Neuronal stem cell (in vitro differentiated cells): ENCODE results near the gene ST6GALNAC3.

ENCODE experiments used
- DNase-seq: peaks from one replicate; pipeline ENCODE4 v3.0.0-alpha.2; 2013; ENCODE audit warnings: low spot score
- H2AFZ ChIP-seq: one replicate; pipeline ENCODE4 v1.6.1; 2013; ENCODE audit warnings: mild to moderate bottlenecking, low read length, inconsistent platforms
- H2AK5ac ChIP-seq: 2 replicates; pipeline ENCODE4 v1.6.1; 2013; ENCODE audit warnings: low read depth, mild to moderate bottlenecking, inconsistent platforms, low read length, moderate library complexity, mixed read lengths
- H2BK120ac ChIP-seq: 2 replicates; pipeline ENCODE4 v1.6.1; 2013; ENCODE audit warnings: low read depth, mild to moderate bottlenecking, inconsistent platforms, low read length, moderate library complexity, mixed read lengths
- H2BK12ac ChIP-seq: one replicate; pipeline ENCODE4 v1.6.1; 2013; ENCODE audit warnings: low read length, inconsistent platforms
- H2BK15ac ChIP-seq: 2 replicates; pipeline ENCODE4 v1.6.1; 2013; ENCODE audit warnings: mild to moderate bottlenecking, low read length, inconsistent platforms, mixed read lengths
- H2BK5ac ChIP-seq: one replicate; pipeline ENCODE4 v1.6.1; 2013; ENCODE audit warnings: inconsistent platforms, mild to moderate bottlenecking, low read length, moderate library complexity
- H3K14ac ChIP-seq: one replicate; pipeline ENCODE4 v1.6.1; 2013; ENCODE audit warnings: low read length, inconsistent platforms
- H3K18ac ChIP-seq: 2 replicates; pipeline ENCODE4 v1.6.1; 2013; ENCODE audit warnings: low read length, inconsistent platforms
- H3K23ac ChIP-seq: 2 replicates; pipeline ENCODE4 v1.6.1; 2013; ENCODE audit warnings: low read depth, mild to moderate bottlenecking, mixed read lengths, low read length, inconsistent platforms; ENCODE audit not compliant: poor library complexity
- H3K27ac ChIP-seq: replicated peaks from 3 replicates; pipeline ENCODE4 v1.5.1; 2013; ENCODE audit warnings: low read length, inconsistent platforms
- H3K27me3 ChIP-seq, 3 experiments: 2 replicates each; pipeline ENCODE4 v1.6.1; 2013; ENCODE audit warnings: low read length in 3 of 3, mild to moderate bottlenecking in 2 of 3, inconsistent platforms in 1 of 3, low read depth in 1 of 3, mixed read lengths in 1 of 3, moderate library complexity in 1 of 3; ENCODE audit not compliant: control insufficient read depth in 3 of 3, insufficient read depth in 3 of 3
- H3K36me3 ChIP-seq, 2 donors: replicated peaks in 1 of 2; 2 replicates each; pipeline ENCODE4 v1.6.1; 2013; ENCODE audit warnings: low read length in 2 of 2; ENCODE audit not compliant: control insufficient read depth in 2 of 2, insufficient read depth in 2 of 2
- H3K4ac ChIP-seq: 2 replicates; pipeline ENCODE4 v1.6.1; 2013; ENCODE audit warnings: inconsistent platforms, mild to moderate bottlenecking, low read length, moderate library complexity
- H3K4me1 ChIP-seq, 2 donors: 1 replicate in 1 of 2; 2 replicates in 1 of 2; pipeline ENCODE4 v1.6.1; 2013; ENCODE audit warnings: low read length in 2 of 2, low read depth in 1 of 2; ENCODE audit not compliant: control insufficient read depth in 2 of 2, insufficient read depth in 1 of 2
- H3K4me2 ChIP-seq: one replicate; pipeline ENCODE4 v1.6.1; 2013; ENCODE audit warnings: mild to moderate bottlenecking, low read length, inconsistent platforms; ENCODE audit not compliant: insufficient read depth, poor library complexity, severe bottlenecking
- H3K4me3 ChIP-seq, 2 donors: 2 replicates each; pipeline ENCODE4 v1.5.1; 2013; ENCODE audit warnings: low read length in 2 of 2, mild to moderate bottlenecking in 2 of 2, inconsistent platforms in 1 of 2, moderate library complexity in 1 of 2
- H3K79me1 ChIP-seq: one replicate; pipeline ENCODE4 v1.6.1; 2013; ENCODE audit warnings: low read depth, mild to moderate bottlenecking, inconsistent platforms, low read length, moderate library complexity
- H3K9ac ChIP-seq: one replicate; pipeline ENCODE4 v1.6.1; 2013; ENCODE audit warnings: mild to moderate bottlenecking, low read depth, low read length, inconsistent platforms; ENCODE audit not compliant: poor library complexity
- H3K9me3 ChIP-seq, 2 donors: replicated peaks in 1 of 2; 2 replicates each; pipeline versions ENCODE3 to v1.6.1; 2013; ENCODE audit warnings: low read length in 2 of 2, mild to moderate bottlenecking in 2 of 2, inconsistent platforms in 1 of 2, low read depth in 1 of 2, mixed read lengths in 1 of 2, moderate library complexity in 1 of 2; ENCODE audit not compliant: control insufficient read depth in 2 of 2, insufficient read depth in 1 of 2
- H4K8ac ChIP-seq: one replicate; pipeline ENCODE4 v1.6.1; 2013; ENCODE audit warnings: low read depth, mild to moderate bottlenecking, inconsistent platforms, low read length, moderate library complexity
- H4K91ac ChIP-seq: one replicate; pipeline ENCODE4 v1.6.1; 2013; ENCODE audit warnings: low read length, low read depth, mild to moderate bottlenecking, inconsistent platforms; ENCODE audit not compliant: poor library complexity
- WGBS, 2 donors: extraction: QIAGEN DNeasy Blood & Tissue Kit; methylation state at CpG; one replicate each; pipeline ENCODE4 v1.1.7; 2013; ENCODE audit warnings: missing lambda C conversion rate in 2 of 2, mixed read lengths in 1 of 2; ENCODE audit not compliant: insufficient read length in 2 of 2, insufficient replicate concordance in 1 of 2; ENCODE audit errors: extremely low coverage in 2 of 2; 5-methylcytosine and 5-hydroxymethylcytosine counted together

The ST6GALNAC3 gene

DNA sequence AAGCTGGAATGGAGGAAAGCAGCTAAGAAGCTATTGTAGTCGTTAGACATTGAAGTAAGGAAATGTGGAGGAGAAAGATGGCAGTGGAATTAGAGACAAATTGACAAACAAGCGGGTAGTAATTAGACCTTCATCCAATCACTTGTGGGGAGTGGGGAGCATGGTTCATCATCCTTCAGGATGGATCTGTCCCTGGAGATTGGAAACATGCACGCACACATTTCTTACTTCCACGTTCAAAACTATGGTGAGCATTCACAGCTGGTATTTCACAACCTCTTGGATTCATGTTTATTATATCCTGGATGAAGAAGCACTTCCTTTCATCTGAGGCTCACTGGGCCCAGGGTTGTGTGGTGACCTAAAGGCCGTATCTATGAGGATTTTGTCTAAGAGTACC, 188.1 kb downstream of the ST6GALNAC3 start:
- Histone ChIP-seq H3K14ac (no peak overlapping the region), H3K36me3 (no peaks in the 10 kb centered on the region), H3K4me2 (no peak overlapping the region), H2AFZ (no peak overlapping the region), H3K27ac (no peak overlapping the region), H3K4ac (no peak overlapping the region), H3K18ac (no peak overlapping the region), H4K8ac (no peak overlapping the region), H2BK12ac (no peak overlapping the region), H3K4me1 (peaks cover 2 to 8% of the 10 kb centered on the region in 2 donors), H4K91ac (no peak overlapping the region), H2AK5ac (no peak overlapping the region), H3K4me3 (no peak overlapping the region), H3K9me3 (no peaks in the 10 kb centered on the region), H2BK15ac (no peak overlapping the region), H3K79me1 (no peaks in the 10 kb centered on the region), H3K23ac (no peak overlapping the region), H3K27me3 (no peaks in the 10 kb centered on the region), H2BK120ac (no peak overlapping the region), H2BK5ac (no peak overlapping the region), H3K9ac (no peak overlapping the region)
- WGBS, 2 donors, result no CpG with 5 or more reads among the region's 5 CpGs
- no peak for DNase-seq

GRCh38 chr1:76264642-76265041, 190.1 kb downstream of the ST6GALNAC3 start:
- no peak overlapping the region for H3K18ac ChIP-seq

DNA sequence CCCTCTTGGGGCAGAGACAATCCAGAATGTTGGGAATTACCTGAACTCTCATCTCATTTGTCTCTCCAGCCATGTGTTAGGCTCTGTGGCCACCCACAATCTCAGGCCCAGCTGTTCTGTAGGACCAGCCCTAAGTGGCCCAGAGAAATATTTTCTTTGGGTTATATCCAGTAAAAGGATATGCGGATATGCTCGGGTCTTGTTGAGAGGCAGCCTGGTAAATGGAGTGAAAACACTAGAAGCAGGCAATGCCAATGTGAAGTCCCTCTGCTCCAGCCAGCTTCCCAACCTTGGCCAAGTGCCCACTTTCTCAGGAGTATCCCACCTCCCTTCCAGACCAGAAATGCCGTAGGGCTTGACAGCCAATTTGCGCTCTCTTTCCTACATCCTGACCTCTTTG, 192.2 kb downstream of the ST6GALNAC3 start:
- no peak overlapping the region for H3K4me2 ChIP-seq
- H3K4me3 ChIP-seq, result no peak overlapping the region
- H3K4me1 ChIP-seq, result peaks cover 10 to 21% of the 10 kb centered on the region in 2 donors
- H2BK5ac ChIP-seq, result no peak overlapping the region
- H4K8ac ChIP-seq, result no peak overlapping the region
- no peak overlapping the region for H3K27ac ChIP-seq
- H2AK5ac ChIP-seq, result no peak overlapping the region
- no peak overlapping the region for H2AFZ ChIP-seq
- no peaks in the 10 kb centered on the region for H3K36me3 ChIP-seq
- H3K27me3 ChIP-seq, result no peaks in the 10 kb centered on the region
- H3K79me1 ChIP-seq, result no peaks in the 10 kb centered on the region
- H3K23ac ChIP-seq, result no peak overlapping the region
- H4K91ac ChIP-seq, result no peak overlapping the region
- H3K9me3 ChIP-seq, result no peaks in the 10 kb centered on the region
- H2BK15ac ChIP-seq, result no peak overlapping the region
- H3K4ac ChIP-seq, result no peak overlapping the region
- WGBS, 2 donors, result no CpG with 5 or more reads among the region's 4 CpGs
- H3K14ac ChIP-seq, result no peak overlapping the region
- H3K9ac ChIP-seq, result no peak overlapping the region
- no peak overlapping the region for H2BK120ac ChIP-seq
- H3K18ac ChIP-seq, result no peak overlapping the region
- DNase-seq, result no peak
- no peak overlapping the region for H2BK12ac ChIP-seq

More at GRCh38 chr1:76264642-76265041, 190.1 kb downstream of the ST6GALNAC3 start:
- no peak overlapping the region for H2BK15ac ChIP-seq
- no peak overlapping the region for H4K91ac ChIP-seq
- no peak overlapping the region for H4K8ac ChIP-seq
- no peak overlapping the region for H2AFZ ChIP-seq
- no peak overlapping the region for H3K27ac ChIP-seq
- no peaks in the 10 kb centered on the region for H3K79me1 ChIP-seq
- no peak overlapping the region for H3K4ac ChIP-seq
- H3K27me3 ChIP-seq, result no peaks in the 10 kb centered on the region
- DNase-seq, result no peak
- H2BK120ac ChIP-seq, result no peak overlapping the region
- H2AK5ac ChIP-seq, result no peak overlapping the region
- H3K14ac ChIP-seq, result no peak overlapping the region
- no peak overlapping the region for H2BK5ac ChIP-seq
- no peak overlapping the region for H3K4me2 ChIP-seq
- H3K36me3 ChIP-seq, result no peaks in the 10 kb centered on the region
- peaks cover 10 to 20% of the 10 kb centered on the region in 2 donors for H3K4me1 ChIP-seq
- no peak overlapping the region for H2BK12ac ChIP-seq
- no peak overlapping the region for H3K23ac ChIP-seq
- H3K9ac ChIP-seq, result no peak overlapping the region
- H3K4me3 ChIP-seq, result no peak overlapping the region
- no peaks in the 10 kb centered on the region for H3K9me3 ChIP-seq

GRCh38 chr1:76267631-76268030, 193.1 kb downstream of the ST6GALNAC3 start:
- no peak overlapping the region for H3K4me2 ChIP-seq
- no peak overlapping the region for H4K91ac ChIP-seq
- no peaks in the 10 kb centered on the region for H3K36me3 ChIP-seq
- no peak overlapping the region for H3K9ac ChIP-seq
- no peak overlapping the region for H3K14ac ChIP-seq
- H3K18ac ChIP-seq, result no peak overlapping the region
- no peak overlapping the region for H2BK5ac ChIP-seq
- no peak overlapping the region for H3K4me3 ChIP-seq
- H3K9me3 ChIP-seq, result no peaks in the 10 kb centered on the region
- H2BK120ac ChIP-seq, result no peak overlapping the region
- no peak overlapping the region for H2BK15ac ChIP-seq
- WGBS, 2 donors, result no CpG with 5 or more reads among the region's 2 CpGs
- H2BK12ac ChIP-seq, result no peak overlapping the region
- no peaks in the 10 kb centered on the region for H3K27me3 ChIP-seq
- no peak overlapping the region for H3K4ac ChIP-seq
- H2AFZ ChIP-seq, result no peak overlapping the region
- H3K4me1 ChIP-seq, result peaks cover 10 to 21% of the 10 kb centered on the region in 2 donors
- no peak overlapping the region for H3K23ac ChIP-seq
- no peak overlapping the region for H3K27ac ChIP-seq
- H4K8ac ChIP-seq, result no peak overlapping the region
- DNase-seq, result no peak
- H2AK5ac ChIP-seq, result no peak overlapping the region
- no peaks in the 10 kb centered on the region for H3K79me1 ChIP-seq
